Cardiac muscle cell (in vitro differentiated cells and primary cell): ENCODE data around the gene EDNRB. TPM values are rescaled to one million over a fixed set of nuclear protein-coding genes. Genes with fewer than 3 reads are reported as not detected.

Source experiments
- DNase-seq, 2 donors: peaks; one replicate each; pipeline versions ENCODE4 v3.0.0 to v3.0.0-alpha.2; 2010 to 2017; ENCODE audit warnings: low read depth in 1 of 2, low spot score in 1 of 2
- H3K27ac ChIP-seq: fragments of 200-600 bp; sonication (generic); 2 replicates; pipeline ENCODE4 v1.5.1; 2016
- H3K27me3 ChIP-seq: fragments of 200-600 bp; sonication (generic); 2 replicates; pipeline ENCODE4 v1.6.0; 2016; ENCODE audit warnings: control low read depth
- H3K36me3 ChIP-seq: fragments of 200-600 bp; sonication (generic); 2 replicates; pipeline ENCODE4 v1.5.1; 2016; ENCODE audit warnings: control low read depth
- H3K4me1 ChIP-seq: fragments of 200-600 bp; sonication (generic); 2 replicates; pipeline ENCODE4 v1.8.1; 2017; ENCODE audit warnings: low read depth, mild to moderate bottlenecking, mixed run types
- H3K4me3 ChIP-seq: fragments of 200-600 bp; sonication (generic); 2 replicates; pipeline ENCODE4 v1.5.1; 2016; ENCODE audit warnings: mild to moderate bottlenecking
- H3K9me3 ChIP-seq: fragments of 200-600 bp; sonication (generic); 2 replicates; pipeline ENCODE4 v1.5.1; 2017; ENCODE audit warnings: low read depth, mild to moderate bottlenecking, control low read depth
- CTCF ChIP-seq: IDR thresholded peaks from 2 replicates; pipeline ENCODE4 v1.5.1; 2012; ENCODE audit warnings: low read depth, mild to moderate bottlenecking, low read length
- polyA plus RNA-seq: library from polyadenylated mRNA; unstranded; fragments of >200 nt; fragmentation: Nextera tagmentation; extraction: Ambion mirVana; gene quantifications from 2 replicates; pipeline ENCODE4 v1.2.1, GENCODE V29; 2016
- total RNA-seq: library from RNA; depleted of rRNA; stranded (reverse); fragments of >200 nt; gene quantifications from 2 replicates; pipeline ENCODE4 v1.2.3, GENCODE V29; 2016

Gene EDNRB
- total and polyA plus RNA-seq, 2 experiments from 2014 or later = 3.2 to 8.4 TPM

DNA sequence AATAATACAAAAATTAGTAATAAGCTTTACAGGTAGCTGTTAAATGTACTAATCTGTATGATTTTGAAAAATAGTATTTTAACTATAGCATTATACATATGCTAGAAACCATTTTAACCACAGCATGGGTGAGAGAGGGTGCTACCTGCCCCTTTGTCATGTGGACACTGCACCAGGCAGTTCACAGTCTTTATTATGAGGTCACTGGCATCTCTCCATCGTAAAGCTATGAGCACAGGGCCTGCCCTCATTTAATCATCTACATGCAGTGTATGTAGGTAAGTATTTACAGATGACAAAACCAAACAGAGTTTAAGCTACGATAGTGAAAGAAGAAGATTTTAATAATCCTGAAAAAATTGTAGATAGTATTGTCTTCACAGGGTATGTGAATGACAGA is 21.7 kb downstream of the EDNRB start:
- H3K36me3 ChIP-seq = no peaks in the 10 kb centered on the region
- H3K9me3 ChIP-seq = no peaks in the 10 kb centered on the region
- no peak overlapping the region for H3K27ac ChIP-seq
- peaks cover 55% of the 10 kb centered on the region for H3K4me1 ChIP-seq
- H3K27me3 ChIP-seq = no peaks in the 10 kb centered on the region
- TF ChIP-seq CTCF = no peak
- H3K4me3 ChIP-seq = no peak overlapping the region
- DNase-seq = peak in 1 of 2 donors; percentile 40

DNA sequence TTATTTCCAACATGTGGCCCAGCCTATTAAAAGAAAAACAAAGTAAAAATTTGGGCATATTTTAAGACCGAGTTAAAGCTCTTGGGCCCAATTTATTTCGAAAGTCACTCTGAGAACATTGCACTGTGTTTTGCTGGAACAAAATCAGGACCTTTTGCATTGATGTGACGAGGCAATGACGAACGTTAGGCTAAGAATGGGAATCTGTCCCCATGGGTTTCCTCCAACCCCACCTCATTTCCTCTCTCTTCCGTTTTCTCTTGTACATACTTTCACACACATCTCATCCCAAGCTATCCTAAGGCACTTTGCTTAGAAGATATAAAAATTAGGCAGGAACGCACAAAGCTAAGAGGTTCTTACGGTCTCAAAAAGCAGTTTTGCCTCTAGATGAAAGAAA is 22.1 kb downstream of the EDNRB start:
- Histone ChIP-seq H3K27me3 (no peaks in the 10 kb centered on the region), H3K4me1 (peaks cover 55% of the 10 kb centered on the region), H3K27ac (no peak overlapping the region), H3K4me3 (no peak overlapping the region), H3K36me3 (no peaks in the 10 kb centered on the region), H3K9me3 (no peaks in the 10 kb centered on the region)
- DNase-seq = peak in 1 of 2 donors; percentile 86
- no peak for TF ChIP-seq CTCF

DNA sequence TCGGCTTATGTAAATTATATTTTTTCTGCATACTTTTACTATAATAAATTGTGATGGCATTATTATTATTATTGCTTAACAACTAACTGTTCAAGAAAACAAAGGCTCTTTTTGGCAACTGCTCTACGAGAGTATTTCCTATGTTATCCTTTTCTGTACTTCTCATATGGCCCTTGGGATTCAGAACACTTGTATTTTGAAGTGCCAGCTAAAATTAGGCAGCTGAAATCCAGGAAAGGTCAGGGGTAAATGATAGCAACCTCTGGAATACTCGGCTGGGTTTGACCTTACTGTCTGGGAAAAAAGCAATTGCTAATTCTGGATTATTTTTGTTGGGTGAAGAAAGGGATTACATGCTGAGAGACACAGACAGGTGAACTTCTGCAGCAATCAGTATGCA is 23.9 kb downstream of the EDNRB start:
- no peak for TF ChIP-seq CTCF
- no peak overlapping the region for H3K4me3 ChIP-seq
- H3K4me1 ChIP-seq = peaks cover 55% of the 10 kb centered on the region
- H3K36me3 ChIP-seq = no peaks in the 10 kb centered on the region
- peak overlapping the region; percentile 84 for H3K27ac ChIP-seq
- H3K27me3 ChIP-seq = no peaks in the 10 kb centered on the region
- DNase-seq = peak in 1 of 2 donors; percentile 70
- H3K9me3 ChIP-seq = no peaks in the 10 kb centered on the region

DNA sequence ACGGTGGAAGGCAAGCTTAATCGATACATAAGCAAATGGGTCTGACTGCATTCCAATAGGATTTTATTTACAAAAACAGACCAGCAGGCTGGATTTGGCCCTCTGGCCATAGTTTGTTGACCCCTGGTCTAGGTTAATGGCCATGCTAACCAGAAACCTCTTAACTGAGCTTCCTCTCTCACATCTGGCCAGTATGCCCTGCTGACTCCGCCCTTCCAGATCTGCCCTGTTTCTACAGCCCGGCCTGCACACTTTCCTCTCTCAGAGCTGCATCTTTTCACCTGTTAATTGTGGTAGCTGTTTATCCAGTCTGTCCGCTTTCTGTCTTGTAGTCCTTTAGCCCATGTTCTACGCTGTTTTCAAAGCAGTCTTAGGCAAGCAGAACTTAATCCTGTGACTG is 25.6 kb downstream of the EDNRB start:
- no peaks in the 10 kb centered on the region for H3K9me3 ChIP-seq
- peaks cover 46% of the 10 kb centered on the region for H3K4me1 ChIP-seq
- no peaks in the 10 kb centered on the region for H3K27me3 ChIP-seq
- no peak for TF ChIP-seq CTCF
- no peak overlapping the region for H3K27ac ChIP-seq
- no peaks in the 10 kb centered on the region for H3K36me3 ChIP-seq
- no peak overlapping the region for H3K4me3 ChIP-seq
- no peak for DNase-seq

DNA sequence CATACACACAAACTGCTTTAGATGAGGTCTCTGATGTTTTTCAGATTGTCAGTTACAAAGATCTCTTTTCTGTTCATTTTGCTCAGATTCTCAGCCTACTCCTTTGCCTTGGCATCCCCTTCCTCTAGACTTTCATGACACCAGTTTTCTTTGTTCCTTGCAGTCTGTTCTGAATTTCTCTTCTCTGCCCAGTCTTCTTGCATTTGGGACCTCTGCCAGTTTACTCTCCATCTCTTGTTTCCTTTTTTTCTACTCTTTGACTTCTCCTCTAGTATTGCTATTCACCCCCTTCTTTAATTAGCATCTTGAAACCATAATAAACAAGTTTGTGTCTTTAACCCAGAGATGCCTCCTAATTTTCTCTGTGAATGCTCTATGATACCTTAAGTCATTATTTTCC is 26.1 kb downstream of the EDNRB start:
- no peak for DNase-seq
- H3K4me1 ChIP-seq = peaks cover 42% of the 10 kb centered on the region
- H3K36me3 ChIP-seq = no peaks in the 10 kb centered on the region
- H3K27ac ChIP-seq = no peak overlapping the region
- H3K9me3 ChIP-seq = no peaks in the 10 kb centered on the region
- no peaks in the 10 kb centered on the region for H3K27me3 ChIP-seq
- H3K4me3 ChIP-seq = no peak overlapping the region
- no peak for TF ChIP-seq CTCF

DNA sequence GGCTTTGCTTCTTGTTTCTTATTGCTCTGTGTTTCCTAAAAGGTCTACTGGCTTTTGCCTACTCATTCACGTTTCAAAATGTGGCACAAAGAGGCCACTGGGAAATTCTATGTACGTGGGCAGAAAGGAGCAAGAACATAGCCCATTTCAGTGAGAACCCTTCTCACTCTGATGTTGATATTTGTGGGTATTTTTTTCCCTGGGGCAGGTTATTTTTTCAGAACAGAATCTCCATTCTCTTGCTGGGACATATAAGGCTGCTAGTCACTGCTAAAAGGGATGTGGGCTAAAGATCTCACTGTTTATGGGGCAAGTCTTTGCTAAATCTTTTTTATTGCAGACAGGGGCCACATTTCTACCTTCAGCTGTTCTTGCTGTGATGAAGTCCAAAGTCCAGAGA is 27.1 kb downstream of the EDNRB start:
- no peaks in the 10 kb centered on the region for H3K9me3 ChIP-seq
- no peak overlapping the region for H3K4me3 ChIP-seq
- no peak overlapping the region for H3K27ac ChIP-seq
- no peak for TF ChIP-seq CTCF
- peaks cover 38% of the 10 kb centered on the region for H3K4me1 ChIP-seq
- no peaks in the 10 kb centered on the region for H3K36me3 ChIP-seq
- no peaks in the 10 kb centered on the region for H3K27me3 ChIP-seq
- no peak for DNase-seq
